ENCODE results near the gene ZBTB2. TPM values are rescaled to one million over a fixed set of nuclear protein-coding genes. Genes with fewer than 3 reads are reported as not detected.

ZBTB2 gene
- total RNA-seq, 1 experiment from 2014 or later: 14.3 TPM

DNA sequence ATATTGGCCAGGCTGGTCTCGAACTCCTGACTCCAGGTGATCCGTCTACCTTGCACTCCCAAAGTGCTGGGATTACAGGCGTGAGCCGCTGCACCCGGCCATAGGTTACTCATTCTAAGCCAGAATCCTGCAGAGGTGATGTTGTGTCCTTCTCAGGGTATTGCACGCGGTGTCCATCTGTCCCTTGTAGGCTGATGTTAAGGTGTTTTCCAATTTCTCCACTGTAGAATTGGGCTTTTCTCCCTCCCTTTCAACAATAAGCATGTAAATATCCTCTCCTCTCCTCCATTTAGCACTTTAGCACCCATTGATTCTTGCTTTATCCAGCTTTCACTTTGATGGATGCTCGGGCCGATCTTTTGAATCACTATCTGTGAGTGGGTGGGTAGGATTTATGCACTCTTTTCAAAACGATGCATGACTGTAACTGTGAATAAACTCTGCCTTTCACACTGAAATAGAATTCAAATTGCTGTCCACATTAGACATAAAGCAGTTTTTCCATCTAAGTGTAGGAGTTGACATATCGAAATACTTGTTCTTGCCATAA, 52.6 kb downstream of the ZBTB2 start (continued):
- TF ChIP-seq AR (CRISPR knock-in tag; IDR thresholded peaks at IDR 0.05) (no peak), ZNF671 (CRISPR knock-in tag; IDR thresholded peaks at IDR 0.05) (no peak), TEAD1 (CRISPR knock-in tag; IDR thresholded peaks at IDR 0.05) (no peak), ZNF281 (CRISPR knock-in tag; IDR thresholded peaks at IDR 0.05) (no peak), SMAD4 (CRISPR knock-in tag; IDR thresholded peaks at IDR 0.05) (no peak), TEAD4 (CRISPR knock-in tag; IDR thresholded peaks at IDR 0.05) (no peak), GTF2I (CRISPR knock-in tag; conservative IDR thresholded peaks at IDR 0.05) (no peak)

GRCh38 chr6:151335930-151336329, 55.4 kb downstream of the ZBTB2 start:
- no peak overlapping the region for H3K27ac Mint-ChIP-seq
- no peak for ATAC-seq
- H3K27me3 Mint-ChIP-seq (ENCODE audit: low read depth): no peaks in the 10 kb centered on the region; the same call in 1 of the 2 replicates
- H3K4me1 Mint-ChIP-seq: peaks cover 8% of the 10 kb centered on the region; the same call in 1 of the 2 replicates
- no peak overlapping the region for H3K4me3 Mint-ChIP-seq
- peaks cover 11% of the 10 kb centered on the region for H3K36me3 Mint-ChIP-seq
- POLR2A ChIA-PET: no interaction called here
- CTCF ChIA-PET: interaction anchor here (0.9 to 3.5 kb wide), 4 partner anchors 11 to 446 kb away, joined by 3 to 49 read pairs (median 25); no protein-coding TSS in a partner anchor
- peaks cover 6% of the 10 kb centered on the region for H3K9me3 Mint-ChIP-seq
- no peak for DNase-seq (ENCODE audit: low spot score)
- TF ChIP-seq, protein P1, sequence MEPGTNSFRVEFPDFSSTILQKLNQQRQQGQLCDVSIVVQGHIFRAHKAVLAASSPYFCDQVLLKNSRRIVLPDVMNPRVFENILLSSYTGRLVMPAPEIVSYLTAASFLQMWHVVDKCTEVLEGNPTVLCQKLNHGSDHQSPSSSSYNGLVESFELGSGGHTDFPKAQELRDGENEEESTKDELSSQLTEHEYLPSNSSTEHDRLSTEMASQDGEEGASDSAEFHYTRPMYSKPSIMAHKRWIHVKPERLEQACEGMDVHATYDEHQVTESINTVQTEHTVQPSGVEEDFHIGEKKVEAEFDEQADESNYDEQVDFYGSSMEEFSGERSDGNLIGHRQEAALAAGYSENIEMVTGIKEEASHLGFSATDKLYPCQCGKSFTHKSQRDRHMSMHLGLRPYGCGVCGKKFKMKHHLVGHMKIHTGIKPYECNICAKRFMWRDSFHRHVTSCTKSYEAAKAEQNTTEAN (CRISPR knock-in tag; IDR thresholded peaks at IDR 0.05): no peak
- TF ChIP-seq AFF4 (CRISPR knock-in tag; IDR thresholded peaks at IDR 0.05; ENCODE audit: borderline replicate concordance): no peak
- TF ChIP-seq NR2C2 (CRISPR knock-in tag; IDR thresholded peaks at IDR 0.05): no peak
- no peak for TF ChIP-seq ZBTB21 (CRISPR knock-in tag; IDR thresholded peaks at IDR 0.05; ENCODE audit: borderline replicate concordance)
- no peak for TF ChIP-seq ARID4B (CRISPR knock-in tag; IDR thresholded peaks at IDR 0.05; ENCODE audit: borderline replicate concordance)
- TF ChIP-seq CREB1 (CRISPR knock-in tag; IDR thresholded peaks at IDR 0.05): no peak
- TF ChIP-seq NFE2L1 (CRISPR knock-in tag; IDR thresholded peaks at IDR 0.05): no peak
- TF ChIP-seq HMGA2 (CRISPR knock-in tag; IDR thresholded peaks at IDR 0.05): no peak
- TF ChIP-seq, protein P2, sequence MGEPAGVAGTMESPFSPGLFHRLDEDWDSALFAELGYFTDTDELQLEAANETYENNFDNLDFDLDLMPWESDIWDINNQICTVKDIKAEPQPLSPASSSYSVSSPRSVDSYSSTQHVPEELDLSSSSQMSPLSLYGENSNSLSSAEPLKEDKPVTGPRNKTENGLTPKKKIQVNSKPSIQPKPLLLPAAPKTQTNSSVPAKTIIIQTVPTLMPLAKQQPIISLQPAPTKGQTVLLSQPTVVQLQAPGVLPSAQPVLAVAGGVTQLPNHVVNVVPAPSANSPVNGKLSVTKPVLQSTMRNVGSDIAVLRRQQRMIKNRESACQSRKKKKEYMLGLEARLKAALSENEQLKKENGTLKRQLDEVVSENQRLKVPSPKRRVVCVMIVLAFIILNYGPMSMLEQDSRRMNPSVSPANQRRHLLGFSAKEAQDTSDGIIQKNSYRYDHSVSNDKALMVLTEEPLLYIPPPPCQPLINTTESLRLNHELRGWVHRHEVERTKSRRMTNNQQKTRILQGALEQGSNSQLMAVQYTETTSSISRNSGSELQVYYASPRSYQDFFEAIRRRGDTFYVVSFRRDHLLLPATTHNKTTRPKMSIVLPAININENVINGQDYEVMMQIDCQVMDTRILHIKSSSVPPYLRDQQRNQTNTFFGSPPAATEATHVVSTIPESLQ (CRISPR knock-in tag; IDR thresholded peaks at IDR 0.05): no peak
- no peak for TF ChIP-seq ERG (CRISPR knock-in tag; IDR thresholded peaks at IDR 0.05)
- no peak for TF ChIP-seq ZNF263 (CRISPR knock-in tag; IDR thresholded peaks at IDR 0.05; ENCODE audit: low read depth)
